ENCODE measurements around the gene ILK.

ILK gene

DNA sequence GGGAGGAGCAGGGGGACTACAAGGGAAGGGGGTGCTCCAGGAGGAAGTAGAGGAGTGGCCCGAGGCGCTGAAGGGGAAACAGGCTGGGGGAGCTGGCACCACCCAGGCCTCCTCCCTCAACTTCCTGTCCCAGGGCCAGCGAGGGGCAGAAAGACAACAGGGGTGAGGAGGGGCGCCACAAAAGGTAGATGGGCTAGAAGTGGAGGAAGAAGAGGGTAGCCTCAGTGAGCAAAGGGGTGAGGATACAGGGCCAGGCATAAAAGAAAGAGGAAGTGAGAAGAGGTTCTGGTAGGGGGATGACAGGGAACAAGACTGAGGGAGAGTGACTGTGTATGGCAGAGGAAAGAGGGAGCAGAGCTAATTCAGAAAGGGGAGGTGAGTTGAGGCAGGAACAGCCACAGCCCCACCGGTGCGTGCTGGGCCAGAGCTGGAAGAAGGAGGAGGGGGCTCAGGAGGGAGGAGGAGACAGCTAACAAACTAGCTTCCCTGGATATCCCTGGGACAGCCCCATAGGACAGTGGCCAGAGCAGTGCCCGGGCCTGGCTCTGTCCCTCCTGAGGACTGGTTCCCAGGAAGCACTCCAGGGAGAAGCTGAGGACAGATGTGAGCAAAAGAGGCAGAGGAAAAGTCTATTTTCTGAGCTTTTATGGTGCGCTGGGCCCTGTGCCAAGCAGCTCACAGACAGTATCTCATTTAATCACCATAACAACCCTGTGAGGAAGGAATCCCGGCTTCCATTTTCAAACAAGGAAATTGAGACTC is 43.5 kb downstream of the ILK start:
- intact Hi-C loops (cut with DNase I): no loop called here
- DNase-seq: peak in 2 of 42 donors; percentile 36 to 39

DNA sequence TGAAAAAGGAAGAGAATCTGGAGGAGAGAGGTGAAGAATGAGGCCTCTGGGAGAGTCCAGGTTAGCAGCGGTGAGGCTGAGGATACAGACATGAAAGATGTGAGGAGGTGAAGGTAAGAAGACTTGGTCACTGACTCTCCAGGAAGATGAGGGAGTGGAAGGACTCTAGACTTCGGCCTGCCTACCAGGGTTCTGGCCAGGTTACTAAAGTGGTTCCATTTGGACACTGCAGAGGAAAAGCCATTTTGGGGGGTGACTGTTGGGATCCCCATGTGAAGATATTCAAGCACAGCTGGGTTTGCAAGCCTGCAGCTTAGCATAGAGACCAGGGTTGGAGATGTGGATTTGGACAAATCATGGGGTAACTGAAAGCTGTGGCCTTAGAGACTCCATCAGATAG is 44.3 kb downstream of the ILK start:
- intact Hi-C loops (cut with DNase I): no loop called here
- peak in 1 of 42 donors; percentile 25 for DNase-seq

DNA sequence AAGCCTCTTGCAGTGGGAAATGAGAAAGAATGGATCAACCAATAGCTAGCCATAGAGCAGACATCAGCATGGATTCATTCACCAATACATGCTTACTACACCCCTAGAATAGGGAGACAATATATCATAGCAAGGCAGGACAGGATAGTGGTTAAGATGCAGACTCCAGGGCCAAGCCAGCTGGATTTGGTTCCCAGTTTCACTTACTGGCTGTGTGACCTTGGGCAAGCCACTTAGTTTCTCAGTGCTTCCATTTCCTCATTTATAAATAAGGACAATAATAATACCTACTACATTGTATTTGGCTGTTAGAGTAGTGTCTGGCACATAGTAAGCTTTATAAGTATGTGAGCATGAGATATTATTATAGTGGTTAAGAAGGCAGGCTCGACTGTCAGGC is 44.9 kb downstream of the ILK start:
- DNase-seq: peak in 1 of 42 donors; percentile 18
- intact Hi-C loops (cut with DNase I): no loop called here

DNA sequence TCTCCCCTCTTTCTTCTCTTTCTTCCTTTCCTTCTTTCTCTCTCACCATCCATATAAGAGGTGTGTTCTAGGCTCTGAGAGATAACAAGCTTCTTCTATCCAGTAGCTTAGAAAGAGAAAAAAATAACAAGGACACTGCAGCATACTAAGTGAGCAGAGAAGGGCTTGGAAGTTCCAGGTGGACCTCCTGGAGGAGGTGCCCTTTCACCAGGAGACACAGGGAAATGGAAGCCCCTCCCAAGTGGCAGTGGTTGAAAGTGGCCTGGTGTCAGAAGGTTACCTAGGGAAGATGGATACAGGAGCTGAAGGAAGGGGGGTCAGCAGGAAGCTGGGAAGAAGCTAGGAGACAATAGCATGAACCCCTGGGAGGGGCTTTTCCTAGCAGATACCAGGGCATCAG is 46.5 kb downstream of the ILK start:
- no peak for DNase-seq
- intact Hi-C loops (cut with DNase I): no loop called here

- DNase-seq: peak in 4 of 42 donors; percentile 29 to 58 (median 42)
- intact Hi-C loops (cut with DNase I): no loop called here
Measured at GRCh38 chr11:6650980-6651379, 47.4 kb downstream of the ILK start.

DNA sequence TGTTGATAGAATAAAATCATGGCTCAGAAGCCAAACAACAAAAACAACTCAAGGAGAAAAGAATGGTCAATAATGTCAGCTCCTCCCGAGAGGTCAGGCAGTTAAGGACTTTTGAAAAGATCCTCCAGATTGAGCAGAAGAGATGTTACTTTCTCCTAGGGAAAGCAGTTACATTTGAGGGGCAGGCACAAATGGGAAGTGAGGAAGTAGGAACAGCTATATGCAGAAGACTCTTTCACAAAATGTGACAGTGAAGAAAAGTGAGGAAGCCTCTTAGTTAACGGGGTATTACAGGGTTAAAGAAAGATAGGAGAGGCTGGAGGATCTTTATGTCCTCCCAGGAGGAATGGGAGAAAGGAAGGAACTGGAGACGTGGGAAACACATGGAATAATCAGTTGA is 48.6 kb downstream of the ILK start:
- no peak for DNase-seq
- intact Hi-C loops (cut with DNase I): no loop called here

DNA sequence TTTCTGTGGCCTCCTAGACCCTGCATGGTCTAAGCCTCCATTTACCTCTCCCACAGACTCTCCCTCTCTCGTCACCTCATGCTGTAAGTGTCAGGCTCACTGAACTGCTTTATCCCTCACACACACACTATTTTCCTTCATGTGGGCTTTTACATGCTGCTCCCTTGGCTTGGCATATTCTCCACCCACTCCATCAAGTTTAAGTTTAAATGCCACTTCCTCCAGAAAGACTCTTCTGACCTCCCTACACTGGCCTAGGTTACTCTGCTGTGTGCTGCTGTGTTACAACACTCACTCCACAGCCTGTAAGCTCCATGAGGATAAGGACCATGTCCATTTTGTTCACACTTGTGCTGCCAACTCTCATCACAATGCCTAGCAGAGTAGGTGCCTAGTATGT is 49.5 kb downstream of the ILK start:
- intact Hi-C loops (cut with DNase I): no loop called here
- no peak for DNase-seq

GRCh38 chr11:6653656-6654055 is 50.1 kb downstream of the ILK start:
- intact Hi-C loops (cut with DNase I): no loop called here
- DNase-seq: no peak

- intact Hi-C loops (cut with DNase I): no loop called here
Measured at GRCh38 chr11:6654281-6655019, 50.9 kb downstream of the ILK start.

GRCh38 chr11:6655020-6655789 is 51.6 kb downstream of the ILK start:
- peak in 19 of 42 donors; percentile 11 to 56 (median 34) for DNase-seq
- intact Hi-C loops (cut with DNase I): no loop called here

More at GRCh38 chr11:6654281-6655019, 50.9 kb downstream of the ILK start:
- DNase-seq: peak in 37 of 42 donors; percentile 19 to 78 (median 56)

DNA sequence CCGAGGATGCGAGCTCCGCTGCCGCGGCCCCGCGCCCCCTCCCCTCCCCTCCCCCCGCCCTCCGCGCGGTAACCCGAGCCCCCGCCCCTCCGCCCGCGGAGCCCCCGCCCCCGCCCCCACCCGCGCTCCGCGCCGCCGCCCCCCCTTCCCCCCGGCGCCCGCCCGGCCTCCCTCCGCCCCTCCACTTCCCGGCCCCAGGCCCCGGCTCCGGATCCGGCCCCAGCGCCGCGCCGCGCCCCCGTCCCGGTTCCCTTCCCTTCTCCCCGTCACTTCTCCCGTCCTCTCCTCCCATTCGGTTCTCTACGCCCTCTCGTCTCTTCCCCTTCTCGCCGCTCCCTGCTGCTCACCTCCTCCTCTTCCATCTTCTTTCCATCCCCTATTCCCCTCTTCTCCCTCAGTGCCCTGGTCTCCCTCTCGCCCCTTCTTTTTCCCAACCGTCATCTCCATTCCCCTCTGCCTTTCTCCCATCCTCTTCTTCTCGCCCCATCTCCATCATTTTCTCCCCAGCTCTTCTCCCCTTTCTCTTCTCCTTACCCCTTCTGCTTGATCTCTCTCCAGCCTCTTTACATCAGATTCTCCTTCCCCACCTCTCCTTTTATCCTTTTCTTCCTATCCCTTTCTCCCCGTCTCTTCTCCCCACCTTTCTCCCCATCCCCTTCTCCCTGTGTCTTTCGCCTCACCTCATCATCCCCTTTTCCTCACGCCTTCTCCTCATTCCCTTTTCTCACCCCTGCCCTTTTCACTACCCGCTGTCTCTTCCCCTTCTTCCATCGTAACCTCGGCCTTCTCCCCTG is 52.4 kb downstream of the ILK start, which contains the start of gene DCHS1:
TSS of gene DCHS1 (minus strand) at position 20 of the 794 bp plus-strand sequence. CDS start 14,196 bp downstream, outside the sequence.
- peak in 17 of 42 donors; percentile 10 to 59 (median 29) for DNase-seq
- intact Hi-C loops (cut with DNase I): no loop called here

DNA sequence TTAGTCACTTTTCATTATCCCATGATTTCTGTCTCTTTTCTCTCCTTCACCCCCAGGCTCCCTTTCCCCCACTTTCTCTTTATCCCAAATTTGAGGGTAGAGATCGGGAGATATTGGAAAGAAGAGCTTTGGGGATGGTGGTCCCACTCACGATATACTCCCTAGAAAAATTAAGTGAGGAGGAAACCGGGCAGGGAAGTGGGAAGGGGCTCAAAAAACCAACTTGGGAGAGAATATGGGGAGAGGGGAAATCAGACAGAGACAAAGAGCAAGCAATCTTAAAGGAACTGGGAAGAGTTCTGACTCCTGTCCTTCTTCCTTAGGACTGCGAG is 53.0 kb downstream of the ILK start:
- intact Hi-C loops (cut with DNase I): no loop called here
- no peak for DNase-seq

GRCh38 chr11:6656936-6657335 is 53.4 kb downstream of the ILK start:
- DNase-seq: no peak
- intact Hi-C loops (cut with DNase I): no loop called here

GRCh38 chr11:6657346-6657745 is 53.8 kb downstream of the ILK start:
- intact Hi-C loops (cut with DNase I): no loop called here
- no peak for DNase-seq

DNA sequence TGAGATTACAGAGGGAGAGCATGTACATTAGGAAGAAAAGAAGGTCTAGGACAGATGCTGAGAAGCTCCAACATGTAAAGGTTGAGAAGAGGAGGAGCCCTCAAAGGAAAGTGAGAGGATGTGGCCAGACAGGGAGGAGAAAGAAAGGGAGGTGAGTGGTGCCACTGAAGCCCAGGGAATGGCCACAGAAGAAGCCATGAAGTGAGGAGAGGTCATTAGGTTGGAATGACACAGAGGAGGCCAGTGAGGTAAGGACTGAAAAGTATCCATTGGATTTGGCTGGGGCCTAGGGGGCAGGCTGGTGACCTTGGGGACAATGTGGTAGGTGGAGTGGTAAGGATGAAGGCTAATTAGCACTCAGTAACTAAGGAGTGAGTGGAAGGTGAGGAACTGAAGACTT is 55.1 kb downstream of the ILK start:
- DNase-seq: no peak
- intact Hi-C loops (cut with DNase I): no loop called here
